Fibroblast of lung (primary cell): ENCODE measurements around the gene KRTAP4-5. TPM values are rescaled to one million over a fixed set of nuclear protein-coding genes. Genes with fewer than 3 reads are reported as not detected.
"Not testable (repeated sequence)": the region's sequence is repeated elsewhere in the genome, so short reads cannot be mapped to it uniquely, and the experiment has no call there.

Source experiments
- DNase-seq, 2 donors: peaks; one replicate each; pipeline versions ENCODE4 v3.0.0 to v3.0.0-alpha.2; 2010; ENCODE audit warnings: low read depth in 2 of 2
- H2AFZ ChIP-seq: 2 replicates; pipeline ENCODE4 v1.5.1; 2012; ENCODE audit warnings: low read length, control low read depth, inconsistent platforms
- H3K27ac ChIP-seq: 2 replicates; pipeline ENCODE4 v1.5.1; 2011; ENCODE audit warnings: low read length, control low read depth; ENCODE audit not compliant: insufficient read depth
- H3K27me3 ChIP-seq: 2 replicates; pipeline ENCODE4 v1.5.1; 2011; ENCODE audit warnings: mild to moderate bottlenecking, low read length; ENCODE audit not compliant: control insufficient read depth, insufficient read depth
- H3K36me3 ChIP-seq: 2 replicates; pipeline ENCODE4 v1.5.1; 2011; ENCODE audit warnings: low read length; ENCODE audit not compliant: control insufficient read depth, insufficient read depth
- H3K4me1 ChIP-seq: 2 replicates; pipeline ENCODE4 v1.5.1; 2011; ENCODE audit warnings: low read length; ENCODE audit not compliant: control insufficient read depth, insufficient read depth; ENCODE audit errors: extremely low read depth
- H3K4me2 ChIP-seq: 2 replicates; pipeline ENCODE4 v1.5.1; 2011; ENCODE audit warnings: low read length, control low read depth; ENCODE audit not compliant: insufficient read depth; ENCODE audit errors: extremely low read depth
- H3K4me3 ChIP-seq, 4 experiments: fragments of 200-600 bp in 1 of 4; sonication (generic) in 1 of 4; replicated peaks in 1 of 4; 2 replicates each; pipeline ENCODE4 v1.5.1; 2011 to 2016; ENCODE audit warnings: low read length in 4 of 4, low read depth in 3 of 4, mild to moderate bottlenecking in 3 of 4, control low read depth in 2 of 4, inconsistent platforms in 1 of 4, mixed read lengths in 1 of 4; ENCODE audit not compliant: insufficient read depth in 1 of 4; ENCODE audit errors: control extremely low read depth in 1 of 4
- H3K79me2 ChIP-seq: 2 replicates; pipeline ENCODE4 v1.5.1; 2012; ENCODE audit warnings: mild to moderate bottlenecking, low read length, inconsistent platforms; ENCODE audit not compliant: control insufficient read depth, insufficient read depth
- H3K9ac ChIP-seq: 2 replicates; pipeline ENCODE4 v1.5.1; 2011; ENCODE audit warnings: mild to moderate bottlenecking, low read length, control low read depth; ENCODE audit not compliant: insufficient read depth
- H3K9me3 ChIP-seq: 2 replicates; pipeline ENCODE4 v1.5.1; 2012; ENCODE audit warnings: low read depth, low read length; ENCODE audit not compliant: control insufficient read depth, insufficient read depth
- H4K20me1 ChIP-seq: 2 replicates; pipeline ENCODE4 v1.5.1; 2011; ENCODE audit warnings: low read length; ENCODE audit not compliant: control insufficient read depth, insufficient read depth; ENCODE audit errors: extremely low read depth
- CTCF ChIP-seq, 2 donors: IDR thresholded peaks in 1 of 2; conservative IDR thresholded peaks in 1 of 2; 1 replicate in 1 of 2; 2 replicates in 1 of 2; pipeline ENCODE4 v1.5.1; 2011 to 2012; ENCODE audit warnings: low read length in 2 of 2, control low read depth in 1 of 2, inconsistent platforms in 1 of 2, low read depth in 1 of 2, mild to moderate bottlenecking in 1 of 2
- EZH2 ChIP-seq: IDR thresholded peaks from 2 replicates; pipeline ENCODE4 v1.5.1; 2012; ENCODE audit warnings: low read length, control low read depth, mild to moderate bottlenecking; ENCODE audit errors: missing control alignments
- polyA plus RNA-seq, 2 donors: library from polyadenylated mRNA; depleted of rRNA in 1 of 2; stranded (reverse) in 1 of 2; unstranded in 1 of 2; fragments of >200 nt; gene quantifications; 2 replicates each; pipeline ENCODE4 v1.2.1, GENCODE V29; 2011 to 2012; ENCODE audit warnings: missing spikeins in 1 of 2
- total RNA-seq: library from RNA; depleted of rRNA; stranded (reverse); fragments of >200 nt; gene quantifications from 2 replicates; pipeline ENCODE4 v1.2.1, GENCODE V29; 2014

The KRTAP4-5 gene
- total and polyA plus RNA-seq, 2 donors (not counting 1 experiment from before 2014, with no cell fraction given): not detected

- no peaks in the 10 kb centered on the region for H3K27me3 ChIP-seq
- no peak overlapping the region for H3K4me2 ChIP-seq
- H3K9me3 ChIP-seq: no peaks in the 10 kb centered on the region
- H3K9ac ChIP-seq: no peak overlapping the region
- H3K36me3 ChIP-seq: no peaks in the 10 kb centered on the region
- no peak overlapping the region for H3K27ac ChIP-seq
- no peaks in the 10 kb centered on the region for H3K79me2 ChIP-seq
- peak in 1 of 2 donors; percentile 40 for DNase-seq
- H3K4me1 ChIP-seq: peaks cover 3% of the 10 kb centered on the region
- H2AFZ ChIP-seq: peak overlapping the region; percentile 46
- H4K20me1 ChIP-seq: no peaks in the 10 kb centered on the region
- peak overlapping the region in 1 of 4 experiments; percentile 27 for H3K4me3 ChIP-seq
- no peak for TF ChIP-seq EZH2
- TF ChIP-seq CTCF (conservative IDR thresholded peaks at IDR 0.05 in 1 of 2, IDR thresholded peaks at IDR 0.05 in 1 of 2; ENCODE audit: low read depth in 1 of 2, low read length in 2 of 2): no peak
These were observed 41.6 kb downstream of the KRTAP4-5 start for GRCh38 chr17:41107941-41108450.

- H3K4me3 ChIP-seq, H3K4me2 ChIP-seq, H3K9me3 ChIP-seq, DNase-seq, H3K79me2 ChIP-seq, H3K4me1 ChIP-seq, H4K20me1 ChIP-seq, H3K9ac ChIP-seq, H3K36me3 ChIP-seq, H2AFZ ChIP-seq, H3K27ac ChIP-seq, H3K27me3 ChIP-seq: not testable (repeated sequence)
These were observed 44.3 kb downstream of the KRTAP4-5 start, which contains the start of gene KRTAP4-9 for GRCh38 chr17:41105347-41105746. TSS of gene KRTAP4-9 (plus strand) at chr17:41105389. CDS start at chr17:41105389, 0 bp downstream.

- H4K20me1 ChIP-seq, H3K9ac ChIP-seq, H3K79me2 ChIP-seq, H3K9me3 ChIP-seq, H3K4me3 ChIP-seq, H2AFZ ChIP-seq, H3K27ac ChIP-seq, H3K27me3 ChIP-seq, H3K4me1 ChIP-seq, H3K4me2 ChIP-seq, H3K36me3 ChIP-seq: not testable (repeated sequence)
- peak in 1 of 2 donors; percentile 63 for DNase-seq
These were observed 45.1 kb downstream of the KRTAP4-5 start for GRCh38 chr17:41104386-41105038.

GRCh38 chr17:41103896-41104295, 45.7 kb downstream of the KRTAP4-5 start:
- Histone ChIP-seq H3K4me1 (peaks cover 3% of the 10 kb centered on the region), H3K4me2 (no peak overlapping the region), H4K20me1 (no peaks in the 10 kb centered on the region), H2AFZ (no peak overlapping the region), H3K36me3 (no peaks in the 10 kb centered on the region), H3K4me3 (no peak overlapping the region), H3K27me3 (no peaks in the 10 kb centered on the region), H3K79me2 (no peaks in the 10 kb centered on the region), H3K27ac (no peak overlapping the region), H3K9me3 (no peaks in the 10 kb centered on the region), H3K9ac (no peak overlapping the region)
- DNase-seq: peak in 1 of 2 donors; percentile 21
- TF ChIP-seq CTCF (conservative IDR thresholded peaks at IDR 0.05 in 1 of 2, IDR thresholded peaks at IDR 0.05 in 1 of 2; ENCODE audit: low read depth in 1 of 2, low read length in 2 of 2): no peak
- TF ChIP-seq EZH2: no peak
